ENCODE data around the gene SLC30A4. TPM values are rescaled to one million over a fixed set of nuclear protein-coding genes. Genes with fewer than 3 reads are reported as not detected.

Gene SLC30A4
- polyA plus RNA-seq, 1 of the 3 experiments (the other 2 are of a cell fraction): 1.9 TPM

DNA sequence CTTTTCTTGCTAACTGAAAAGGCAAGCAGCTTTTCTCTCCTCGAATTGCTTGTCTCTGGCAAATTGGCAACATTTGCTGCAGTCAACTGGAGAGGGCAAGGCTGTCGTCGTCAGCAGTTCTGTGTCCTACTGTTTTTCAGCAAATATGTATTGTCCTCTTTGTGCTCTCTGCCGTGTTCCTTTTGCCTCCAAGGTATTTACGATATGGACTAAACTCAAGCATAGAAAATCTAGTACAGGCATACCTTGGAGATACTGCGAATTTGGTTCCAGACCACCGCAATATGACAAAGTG is 558 bp upstream of the SLC30A4 start:
- TF ChIP-seq RXRA (IDR thresholded peaks at IDR 0.05; ENCODE audit: borderline replicate concordance, low read depth): no peak
- TF ChIP-seq CHD2 (IDR thresholded peaks at IDR 0.05; ENCODE audit: low read length, partially characterized antibody): no peak
- TF ChIP-seq, protein P1, sequence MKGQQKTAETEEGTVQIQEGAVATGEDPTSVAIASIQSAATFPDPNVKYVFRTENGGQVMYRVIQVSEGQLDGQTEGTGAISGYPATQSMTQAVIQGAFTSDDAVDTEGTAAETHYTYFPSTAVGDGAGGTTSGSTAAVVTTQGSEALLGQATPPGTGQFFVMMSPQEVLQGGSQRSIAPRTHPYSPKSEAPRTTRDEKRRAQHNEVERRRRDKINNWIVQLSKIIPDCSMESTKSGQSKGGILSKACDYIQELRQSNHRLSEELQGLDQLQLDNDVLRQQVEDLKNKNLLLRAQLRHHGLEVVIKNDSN (IDR thresholded peaks at IDR 0.05; ENCODE audit: borderline replicate concordance, low read depth): no peak
- no peak for TF ChIP-seq MXI1 (IDR thresholded peaks at IDR 0.05; ENCODE audit: low read depth, low read length)
- TF ChIP-seq ZBTB33 (IDR thresholded peaks at IDR 0.05; ENCODE audit: borderline replicate concordance, low read depth): no peak
- TF ChIP-seq RAD21 (IDR thresholded peaks at IDR 0.05; ENCODE audit: low read length): no peak
- TF ChIP-seq CTCF (IDR thresholded peaks at IDR 0.05): no peak
- no peak for TF ChIP-seq ELF1 (IDR thresholded peaks at IDR 0.05)
- no peak for TF ChIP-seq RCOR1 (IDR thresholded peaks at IDR 0.05; ENCODE audit: low read length)
- TF ChIP-seq TCF12 (IDR thresholded peaks at IDR 0.05): no peak
- TF ChIP-seq SIN3A (IDR thresholded peaks at IDR 0.05; ENCODE audit: borderline replicate concordance, low read depth, low read length): no peak
- TF ChIP-seq EP300 (IDR thresholded peaks at IDR 0.05; ENCODE audit: borderline replicate concordance in 1 of 2, low read depth in 1 of 2, low read length in 1 of 2): no peak
- no peak for TF ChIP-seq EZH2phosphoT487 (IDR thresholded peaks at IDR 0.05; ENCODE audit: borderline replicate concordance, low read depth)
- no peak for TF ChIP-seq FOSL2 (IDR thresholded peaks at IDR 0.05; ENCODE audit: borderline replicate concordance, low read depth)
- TF ChIP-seq FOXJ3 (CRISPR knock-in tag; IDR thresholded peaks at IDR 0.05): no peak
- no peak for TF ChIP-seq TAF1 (IDR thresholded peaks at IDR 0.05; ENCODE audit: borderline replicate concordance, low read depth, low read length)
- TF ChIP-seq, protein P2, sequence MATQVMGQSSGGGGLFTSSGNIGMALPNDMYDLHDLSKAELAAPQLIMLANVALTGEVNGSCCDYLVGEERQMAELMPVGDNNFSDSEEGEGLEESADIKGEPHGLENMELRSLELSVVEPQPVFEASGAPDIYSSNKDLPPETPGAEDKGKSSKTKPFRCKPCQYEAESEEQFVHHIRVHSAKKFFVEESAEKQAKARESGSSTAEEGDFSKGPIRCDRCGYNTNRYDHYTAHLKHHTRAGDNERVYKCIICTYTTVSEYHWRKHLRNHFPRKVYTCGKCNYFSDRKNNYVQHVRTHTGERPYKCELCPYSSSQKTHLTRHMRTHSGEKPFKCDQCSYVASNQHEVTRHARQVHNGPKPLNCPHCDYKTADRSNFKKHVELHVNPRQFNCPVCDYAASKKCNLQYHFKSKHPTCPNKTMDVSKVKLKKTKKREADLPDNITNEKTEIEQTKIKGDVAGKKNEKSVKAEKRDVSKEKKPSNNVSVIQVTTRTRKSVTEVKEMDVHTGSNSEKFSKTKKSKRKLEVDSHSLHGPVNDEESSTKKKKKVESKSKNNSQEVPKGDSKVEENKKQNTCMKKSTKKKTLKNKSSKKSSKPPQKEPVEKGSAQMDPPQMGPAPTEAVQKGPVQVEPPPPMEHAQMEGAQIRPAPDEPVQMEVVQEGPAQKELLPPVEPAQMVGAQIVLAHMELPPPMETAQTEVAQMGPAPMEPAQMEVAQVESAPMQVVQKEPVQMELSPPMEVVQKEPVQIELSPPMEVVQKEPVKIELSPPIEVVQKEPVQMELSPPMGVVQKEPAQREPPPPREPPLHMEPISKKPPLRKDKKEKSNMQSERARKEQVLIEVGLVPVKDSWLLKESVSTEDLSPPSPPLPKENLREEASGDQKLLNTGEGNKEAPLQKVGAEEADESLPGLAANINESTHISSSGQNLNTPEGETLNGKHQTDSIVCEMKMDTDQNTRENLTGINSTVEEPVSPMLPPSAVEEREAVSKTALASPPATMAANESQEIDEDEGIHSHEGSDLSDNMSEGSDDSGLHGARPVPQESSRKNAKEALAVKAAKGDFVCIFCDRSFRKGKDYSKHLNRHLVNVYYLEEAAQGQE (IDR thresholded peaks at IDR 0.05; ENCODE audit: low read depth, low read length): no peak
- TF ChIP-seq SMC3 (IDR thresholded peaks at IDR 0.05; ENCODE audit: low read depth, low read length): no peak
- TF ChIP-seq NRF1 (IDR thresholded peaks at IDR 0.05; ENCODE audit: low read depth, low read length): no peak
- no peak for TF ChIP-seq USF2 (IDR thresholded peaks at IDR 0.05; ENCODE audit: borderline replicate concordance, low read depth, low read length)
- ChIA-PET POLR2A (interaction anchor here (1.1 kb wide), 2 partner anchors 9 to 65 kb away, joined by 3 read pairs; partner anchors contain the start of gene BLOC1S6), CTCF (interaction anchor here (1.1 to 1.4 kb wide), 3 partner anchors 51 to 88 kb away, joined by 3 to 4 read pairs (median 4); no protein-coding TSS in a partner anchor)
- peak overlapping the region; percentile 64 to 76 for H3K4me3 ChIP-seq (ENCODE audit: low read depth in 2 of 2, low read length in 1 of 2)
- H2AFZ ChIP-seq (ENCODE audit: low read depth): peak overlapping the region; percentile 77
- peaks cover 2% of the 10 kb centered on the region for H3F3A ChIP-seq (replicated peaks; ENCODE audit: insufficient read depth)
- H3K4me1 ChIP-seq (ENCODE audit: control insufficient read depth in 1 of 2, insufficient read depth in 2 of 2, low read depth in 1 of 2, low read length in 1 of 2): peaks cover 3 to 6% of the 10 kb centered on the region in 2 experiments; a peak in 3 of 4 replicates
- WGBS (ENCODE audit: low lambda C conversion rate): 48% methylated on average over 7 of the region's 7 CpGs
- H3K27ac ChIP-seq (ENCODE audit: low read depth in 2 of 2, low read length in 1 of 2): peak overlapping the region in 1 of 2 experiments; percentile 71; a peak in 3 of 4 replicates
- H3K27me3 ChIP-seq (ENCODE audit: insufficient read depth): no peaks in the 10 kb centered on the region
- H3K36me3 ChIP-seq (replicated peaks in 1 of 2; ENCODE audit: control insufficient read depth in 1 of 2, insufficient read depth in 2 of 2, low read length in 1 of 2): no peaks in the 10 kb centered on the region
- peak overlapping the region; percentile 52; the same call in 1 of the 2 replicates for H3K9ac ChIP-seq
- H3K9me3 ChIP-seq: no peaks in the 10 kb centered on the region
- no peak for DNase-seq
- no peaks in the 10 kb centered on the region for H4K20me1 ChIP-seq (ENCODE audit: insufficient read depth)
- H3K4me2 ChIP-seq: peak overlapping the region; percentile 76
- no peaks in the 10 kb centered on the region for H3K9me2 ChIP-seq
- H3K79me2 ChIP-seq (ENCODE audit: insufficient read depth): peaks cover 3% of the 10 kb centered on the region; the same call in 1 of the 2 replicates
